ENCODE measurements around the gene DNAH3. TPM values are rescaled to one million over a fixed set of nuclear protein-coding genes. Genes with fewer than 3 reads are reported as not detected.

Gene DNAH3
- polyA plus RNA-seq, 2 of the 4 experiments (the other 2 are of a cell fraction) = 0.37 to 0.81 TPM

DNA sequence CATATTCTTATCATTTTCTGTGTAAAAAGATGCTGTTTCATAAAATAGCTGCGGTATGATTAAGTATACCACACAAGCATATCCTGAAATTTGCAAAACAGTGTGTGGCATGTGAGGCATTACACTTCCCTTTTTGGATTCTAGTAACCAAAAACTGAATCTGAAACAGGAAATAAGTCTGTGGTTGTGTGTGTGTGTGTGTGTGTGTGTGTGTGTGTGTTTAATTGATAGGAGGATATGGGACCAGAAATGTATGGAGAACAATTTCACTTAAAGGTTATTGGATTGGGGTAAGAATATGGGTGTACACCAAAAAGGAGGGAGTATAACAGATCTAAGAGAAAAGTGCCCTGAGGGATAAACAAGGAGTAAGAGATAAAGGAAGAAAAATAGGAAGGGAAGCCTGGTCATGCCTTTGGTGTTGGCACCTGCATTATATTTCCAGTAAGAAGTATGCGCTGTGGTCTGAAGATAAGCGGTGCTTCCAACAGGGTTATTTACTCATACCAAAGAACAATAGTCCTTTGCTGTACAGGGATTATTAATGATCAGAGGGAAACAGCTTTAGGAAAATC lies 246.1 kb downstream of the DNAH3 start:
- peaks cover 60% of the 10 kb centered on the region for H3K4me1 ChIP-seq
- peak overlapping the region; percentile 70 for H3K4me2 ChIP-seq
- ChIA-PET CTCF (interaction anchor here (0.6 to 9.6 kb wide), 5 partner anchors 10 to 57 kb away, joined by 3 to 60 read pairs (median 3); no protein-coding TSS in a partner anchor), POLR2A (no interaction called here)
- no peak overlapping the region for H3K4me3 ChIP-seq
- DNase-seq (ENCODE audit: low read depth in 1 of 2, low spot score in 1 of 2) = no peak
- TF ChIP-seq RCOR1 (IDR thresholded peaks at IDR 0.05; ENCODE audit: low read depth, low read length) (no peak), FOSB (CRISPR knock-in tag; IDR thresholded peaks at IDR 0.05) (no peak), RAD21 (conservative IDR thresholded peaks at IDR 0.05 in 1 of 2, IDR thresholded peaks at IDR 0.05 in 1 of 2) (no peak), HOXA7 (CRISPR knock-in tag; IDR thresholded peaks at IDR 0.05) (no peak), FOXS1 (CRISPR knock-in tag; IDR thresholded peaks at IDR 0.05) (no peak), FOSL2 (IDR thresholded peaks at IDR 0.05) (no peak), FOSL2 (CRISPR knock-in tag; IDR thresholded peaks at IDR 0.05) (no peak), HEYL (CRISPR knock-in tag; IDR thresholded peaks at IDR 0.05) (no peak), CEBPB (IDR thresholded peaks at IDR 0.05) (no peak), ZNF302 (CRISPR knock-in tag; IDR thresholded peaks at IDR 0.05) (no peak), CBX8 (IDR thresholded peaks at IDR 0.05) (no peak), HOXB5 (CRISPR knock-in tag; IDR thresholded peaks at IDR 0.05) (no peak)
- TF ChIP-seq, protein P1, sequence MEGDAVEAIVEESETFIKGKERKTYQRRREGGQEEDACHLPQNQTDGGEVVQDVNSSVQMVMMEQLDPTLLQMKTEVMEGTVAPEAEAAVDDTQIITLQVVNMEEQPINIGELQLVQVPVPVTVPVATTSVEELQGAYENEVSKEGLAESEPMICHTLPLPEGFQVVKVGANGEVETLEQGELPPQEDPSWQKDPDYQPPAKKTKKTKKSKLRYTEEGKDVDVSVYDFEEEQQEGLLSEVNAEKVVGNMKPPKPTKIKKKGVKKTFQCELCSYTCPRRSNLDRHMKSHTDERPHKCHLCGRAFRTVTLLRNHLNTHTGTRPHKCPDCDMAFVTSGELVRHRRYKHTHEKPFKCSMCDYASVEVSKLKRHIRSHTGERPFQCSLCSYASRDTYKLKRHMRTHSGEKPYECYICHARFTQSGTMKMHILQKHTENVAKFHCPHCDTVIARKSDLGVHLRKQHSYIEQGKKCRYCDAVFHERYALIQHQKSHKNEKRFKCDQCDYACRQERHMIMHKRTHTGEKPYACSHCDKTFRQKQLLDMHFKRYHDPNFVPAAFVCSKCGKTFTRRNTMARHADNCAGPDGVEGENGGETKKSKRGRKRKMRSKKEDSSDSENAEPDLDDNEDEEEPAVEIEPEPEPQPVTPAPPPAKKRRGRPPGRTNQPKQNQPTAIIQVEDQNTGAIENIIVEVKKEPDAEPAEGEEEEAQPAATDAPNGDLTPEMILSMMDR (IDR thresholded peaks at IDR 0.05) = no peak
- ATAC-seq = no peak
- peak overlapping the region; percentile 70 to 77; a peak in 4 of 6 replicates for H3K27ac ChIP-seq
- no peak for FAIRE-seq
- WGBS (ENCODE audit: missing lambda C conversion rate) = 65% methylated on average over 3 of the region's 3 CpGs
- H3K9me3 ChIP-seq = no peaks in the 10 kb centered on the region

DNA sequence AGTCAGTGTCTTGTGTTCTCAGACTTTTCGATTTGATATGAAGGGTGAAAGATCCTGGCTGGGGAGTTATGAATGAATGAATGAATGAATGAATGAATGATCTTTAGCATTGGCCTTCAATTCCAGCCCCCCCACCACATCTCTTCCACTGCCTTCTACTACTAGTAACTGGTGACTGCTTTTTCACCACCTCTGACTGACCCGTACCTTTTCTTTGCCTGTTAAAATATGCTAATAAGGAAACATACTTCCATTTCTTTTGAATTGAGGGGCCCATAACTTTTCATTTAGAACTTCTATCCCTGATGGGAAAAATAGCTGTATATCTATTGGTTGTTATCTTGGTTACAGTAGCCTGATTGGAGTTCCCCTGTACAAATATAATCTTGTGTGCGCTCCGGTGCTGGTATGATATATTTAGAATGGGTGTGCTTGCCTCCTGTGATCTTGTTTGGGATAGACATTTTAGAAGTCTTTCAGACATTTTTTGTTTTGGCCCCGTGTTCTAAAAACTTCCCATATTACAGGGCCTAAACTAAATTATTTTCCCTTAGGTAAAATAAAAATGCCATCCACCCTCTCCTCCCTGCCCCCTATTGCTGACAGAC lies 246.6 kb downstream of the DNAH3 start:
- CTCF ChIA-PET = interaction anchor here (0.6 to 9.6 kb wide), 5 partner anchors 11 to 253 kb away, joined by 3 to 60 read pairs (median 3); no protein-coding TSS in a partner anchor
- H3K27ac ChIP-seq = peak overlapping the region; percentile 70 to 77; a peak in 4 of 6 replicates
- FAIRE-seq (no peak), DNase-seq (ENCODE audit: low read depth in 1 of 2, low spot score in 1 of 2) (no peak), ATAC-seq (no peak)
- 63% methylated on average over 5 of the region's 5 CpGs for WGBS (ENCODE audit: missing lambda C conversion rate)
- H3K4me1 ChIP-seq = peaks cover 61% of the 10 kb centered on the region
- TF ChIP-seq FOSL2 (IDR thresholded peaks at IDR 0.05) (no peak), FOSL2 (CRISPR knock-in tag; IDR thresholded peaks at IDR 0.05) (no peak), BHLHE40 (IDR thresholded peaks at IDR 0.05; ENCODE audit: low read depth, low read length) (no peak)
- H3K4me2 ChIP-seq = peak overlapping the region; percentile 70
- no peak overlapping the region for H3K4me3 ChIP-seq
- POLR2A ChIA-PET = no interaction called here
- no peaks in the 10 kb centered on the region for H3K9me3 ChIP-seq

DNA sequence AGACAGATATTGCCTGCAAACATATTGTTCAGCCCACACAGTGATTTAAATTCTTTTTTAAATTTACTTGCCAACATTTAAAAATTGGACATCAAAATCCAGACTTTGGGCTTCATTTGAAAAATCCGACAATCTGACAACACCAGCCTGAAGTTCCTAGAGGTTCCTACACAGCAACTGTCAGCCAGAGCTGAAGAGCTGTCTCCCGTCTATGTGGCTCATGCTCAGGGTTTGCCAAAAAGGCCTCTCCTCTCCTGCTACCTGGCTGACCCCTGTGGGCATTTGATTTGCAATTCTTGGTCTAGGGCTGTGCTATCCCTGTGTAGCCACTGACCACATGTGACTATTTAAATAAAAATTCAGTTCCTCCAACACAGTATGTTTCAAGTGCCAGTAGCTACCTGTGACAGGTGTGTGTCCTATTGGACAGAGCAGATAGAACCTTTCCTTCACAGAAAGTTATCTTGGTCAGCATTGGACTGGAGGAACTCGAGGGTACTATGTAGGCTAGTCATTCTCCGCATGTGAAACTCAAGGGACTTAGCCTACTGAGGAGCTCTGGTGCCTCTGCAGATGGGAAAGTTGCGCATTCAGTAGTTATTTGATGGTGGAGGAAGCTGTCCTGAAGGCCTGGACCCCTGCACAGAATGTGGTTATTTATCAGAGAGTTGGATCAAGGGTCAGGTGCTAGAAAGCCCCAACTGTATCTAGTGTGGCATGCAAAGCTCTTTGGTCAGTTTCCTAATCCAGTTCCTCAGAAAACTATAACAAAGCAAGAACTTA lies 247.3 kb downstream of the DNAH3 start:
- ChIA-PET CTCF (interaction anchor here (1.1 to 9.6 kb wide), 4 partner anchors 13 to 254 kb away, joined by 3 to 60 read pairs (median 5); no protein-coding TSS in a partner anchor), POLR2A (interaction anchor here (1.1 kb wide), 1 partner anchor 8 kb away, joined by 3 read pairs; no protein-coding TSS in a partner anchor)
- Histone ChIP-seq H3K4me2 (peak overlapping the region; percentile 70; the same call in 2 of the 3 replicates), H3K9me3 (no peaks in the 10 kb centered on the region), H3K4me1 (peaks cover 68% of the 10 kb centered on the region), H3K27ac (peak overlapping the region in 1 of 2 experiments; percentile 77; a peak in 2 of 6 replicates), H3K4me3 (no peak overlapping the region)
- ATAC-seq = no peak
- WGBS (ENCODE audit: missing lambda C conversion rate) = 90% methylated on average over 5 of the region's 5 CpGs
- no peak for TF ChIP-seq NPAS2 (CRISPR knock-in tag; IDR thresholded peaks at IDR 0.05; ENCODE audit: borderline replicate concordance)
- TF ChIP-seq, protein P1 (IDR thresholded peaks at IDR 0.05) = no peak
- TF ChIP-seq GATA3 (IDR thresholded peaks at IDR 0.05; ENCODE audit: borderline replicate concordance) = no peak
- TF ChIP-seq ZFP36 (IDR thresholded peaks at IDR 0.05; ENCODE audit: borderline replicate concordance, partially characterized antibody) = no peak
- TF ChIP-seq, protein P2, sequence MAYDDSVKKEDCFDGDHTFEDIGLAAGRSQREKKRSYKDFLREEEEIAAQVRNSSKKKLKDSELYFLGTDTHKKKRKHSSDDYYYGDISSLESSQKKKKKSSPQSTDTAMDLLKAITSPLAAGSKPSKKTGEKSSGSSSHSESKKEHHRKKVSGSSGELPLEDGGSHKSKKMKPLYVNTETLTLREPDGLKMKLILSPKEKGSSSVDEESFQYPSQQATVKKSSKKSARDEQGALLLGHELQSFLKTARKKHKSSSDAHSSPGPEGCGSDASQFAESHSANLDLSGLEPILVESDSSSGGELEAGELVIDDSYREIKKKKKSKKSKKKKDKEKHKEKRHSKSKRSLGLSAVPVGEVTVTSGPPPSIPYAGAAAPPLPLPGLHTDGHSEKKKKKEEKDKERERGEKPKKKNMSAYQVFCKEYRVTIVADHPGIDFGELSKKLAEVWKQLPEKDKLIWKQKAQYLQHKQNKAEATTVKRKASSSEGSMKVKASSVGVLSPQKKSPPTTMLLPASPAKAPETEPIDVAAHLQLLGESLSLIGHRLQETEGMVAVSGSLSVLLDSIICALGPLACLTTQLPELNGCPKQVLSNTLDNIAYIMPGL (CRISPR knock-in tag; IDR thresholded peaks at IDR 0.05; ENCODE audit: borderline replicate concordance) = no peak
- TF ChIP-seq ESRRA (IDR thresholded peaks at IDR 0.05; ENCODE audit: borderline replicate concordance, low read length) = no peak
- no peak for TF ChIP-seq POLR2AphosphoS2 (conservative IDR thresholded peaks at IDR 0.05; ENCODE audit: low read length)
- TF ChIP-seq SMC3 (IDR thresholded peaks at IDR 0.05) = no peak
- TF ChIP-seq PHF8 (IDR thresholded peaks at IDR 0.05; ENCODE audit: borderline replicate concordance, low read depth) = no peak
- no peak for DNase-seq (ENCODE audit: low read depth in 1 of 2, low spot score in 1 of 2)
- FAIRE-seq = no peak
